ENCODE data around the gene SREBF1.

SREBF1 gene

DNA sequence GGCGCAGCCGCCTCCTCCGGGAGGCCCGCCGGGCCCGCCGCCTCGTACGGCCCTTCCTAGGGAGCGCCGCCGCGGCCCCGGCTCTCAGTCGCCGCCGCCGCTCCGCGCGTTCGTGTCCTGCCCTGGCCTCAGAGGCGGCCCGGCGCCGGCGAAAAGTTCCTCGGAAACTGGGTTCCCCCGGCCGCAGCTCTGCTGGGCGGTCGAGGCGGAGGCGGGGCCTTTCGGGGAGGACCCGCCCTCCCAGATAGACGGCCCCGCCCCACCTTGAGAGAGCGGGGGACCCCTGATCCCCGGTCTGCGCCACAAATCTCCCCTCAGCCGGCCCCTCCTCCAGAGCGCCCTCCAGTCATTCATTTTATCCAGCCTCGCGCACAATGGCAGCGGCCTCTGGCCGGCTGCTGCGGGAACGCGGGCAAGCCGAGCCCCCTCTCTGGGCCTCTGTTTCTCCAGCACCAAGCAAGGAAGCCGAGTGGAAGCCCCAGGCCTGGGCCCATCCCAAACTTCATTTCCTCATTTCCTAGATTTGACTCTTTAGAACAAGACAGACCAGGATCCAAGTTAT lies at the start of gene SREBF1:
Gene SREBF1, minus strand, starts transcription at position 169 of the 562 bp plus-strand sequence. CDS start 169 bp downstream, outside the sequence.
- DNase-seq (ENCODE audit: low read depth) = peak; percentile 53

DNA sequence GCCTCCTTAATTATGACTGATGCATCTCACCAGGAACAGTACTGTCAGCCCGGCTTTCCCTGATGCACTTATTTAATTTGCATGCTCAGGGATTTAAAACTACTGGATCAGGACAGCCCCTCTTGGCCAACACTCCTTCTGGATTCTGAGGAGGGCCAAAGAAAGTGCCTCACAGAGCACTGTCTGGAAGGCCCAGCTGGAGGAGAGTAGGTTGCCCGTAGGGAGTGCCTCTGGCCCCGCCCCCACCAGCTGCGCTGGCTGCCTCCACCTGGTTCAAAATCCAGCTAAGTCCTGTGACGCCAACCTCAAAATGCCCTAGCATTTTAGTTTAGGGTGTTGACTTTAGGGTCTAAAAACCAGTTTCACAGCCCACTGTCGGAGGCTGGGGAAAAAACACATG lies 49.4 kb upstream of the SREBF1 start:
- no peak for DNase-seq (ENCODE audit: low read depth)

DNA sequence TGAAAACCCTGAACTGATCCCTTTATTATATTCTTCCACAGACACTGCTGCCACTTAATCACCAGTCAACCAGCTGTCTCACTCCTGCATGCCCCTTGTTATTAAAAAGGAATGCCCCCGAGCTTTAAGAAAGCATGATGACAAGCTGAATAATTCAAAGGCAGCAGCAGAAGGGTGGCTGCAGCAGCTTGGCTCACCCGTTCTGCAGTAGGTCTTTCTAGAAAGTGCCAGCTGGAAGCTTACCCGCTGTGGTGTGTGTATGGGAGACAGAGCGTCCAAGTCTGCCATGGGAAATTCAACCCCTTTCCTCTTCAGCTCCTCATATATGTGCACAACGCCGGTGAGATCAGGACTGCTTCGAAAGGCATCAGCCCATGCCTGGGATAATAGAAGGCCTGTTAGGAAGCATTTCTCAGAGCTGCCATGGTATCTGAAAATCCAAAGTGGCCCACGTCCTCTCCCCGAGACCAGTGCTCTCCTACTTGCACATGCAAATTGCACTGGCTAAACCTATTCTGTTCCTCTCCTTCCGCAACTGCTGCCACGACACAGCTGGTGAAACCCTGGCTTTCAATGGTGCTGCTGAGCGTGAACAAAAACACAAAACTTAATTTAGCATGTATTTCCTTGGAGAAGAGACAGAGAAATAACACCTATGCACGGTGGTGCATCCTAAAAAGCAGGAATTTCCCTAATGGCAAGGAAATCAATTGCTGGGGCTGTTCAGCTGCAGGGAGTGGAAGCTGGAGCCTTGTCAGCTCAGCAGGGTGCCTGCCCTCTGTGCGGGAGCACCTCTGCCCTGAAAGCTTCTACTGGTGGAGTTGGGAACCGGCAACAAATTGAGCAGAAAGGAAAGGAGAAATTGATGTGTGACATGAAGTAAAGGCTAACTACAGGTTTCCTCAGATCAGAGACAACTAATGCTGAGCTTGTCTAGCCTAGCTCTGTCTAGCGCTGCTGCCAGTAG lies 47.9 kb upstream of the SREBF1 start:
- no peak for DNase-seq (ENCODE audit: low read depth)

DNA sequence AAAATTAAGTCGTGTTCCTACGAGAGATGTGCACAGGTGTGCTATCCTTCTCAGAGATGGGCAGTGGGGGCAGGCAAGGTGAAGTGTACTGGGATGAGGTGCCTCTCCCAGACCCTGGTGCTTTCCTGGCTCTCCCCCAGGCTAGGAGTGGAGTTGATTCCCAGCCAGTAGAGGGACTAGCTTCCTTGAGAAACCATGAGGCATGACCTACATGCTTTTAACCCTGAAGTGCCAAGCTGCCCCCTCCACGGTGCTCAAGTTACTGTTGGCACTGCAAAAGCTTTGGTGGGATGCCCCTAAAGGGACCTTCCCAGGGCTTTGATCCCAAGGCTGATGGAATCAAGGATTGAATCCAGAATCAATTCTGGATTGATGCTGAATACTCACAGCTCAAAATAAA lies 47.0 kb upstream of the SREBF1 start:
- DNase-seq (ENCODE audit: low read depth) = no peak

DNA sequence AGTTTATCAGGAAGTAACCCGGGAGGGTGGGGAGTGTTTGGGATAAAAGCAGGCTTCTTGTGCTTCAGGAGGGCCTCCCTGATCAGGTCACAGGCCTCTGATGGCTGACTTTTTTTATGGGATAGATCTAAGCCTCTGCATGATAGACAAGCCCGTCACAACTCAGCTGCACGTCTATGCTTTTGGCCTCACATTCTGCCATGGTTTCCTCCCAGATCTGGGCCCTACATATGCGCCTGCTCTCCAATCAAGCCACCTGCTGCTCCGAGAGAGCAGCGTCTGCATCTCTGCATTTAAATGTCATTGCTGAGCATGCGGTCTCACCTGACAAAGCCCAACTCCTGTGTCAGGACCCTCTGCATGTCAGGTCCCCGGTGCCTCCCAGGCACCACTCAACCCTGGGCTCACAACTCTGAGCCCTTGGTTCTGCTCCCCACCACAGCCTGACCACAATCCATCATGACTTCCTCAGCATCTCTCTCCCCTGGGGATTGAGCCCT lies 45.3 kb upstream of the SREBF1 start:
- DNase-seq (ENCODE audit: low read depth) = no peak

DNA sequence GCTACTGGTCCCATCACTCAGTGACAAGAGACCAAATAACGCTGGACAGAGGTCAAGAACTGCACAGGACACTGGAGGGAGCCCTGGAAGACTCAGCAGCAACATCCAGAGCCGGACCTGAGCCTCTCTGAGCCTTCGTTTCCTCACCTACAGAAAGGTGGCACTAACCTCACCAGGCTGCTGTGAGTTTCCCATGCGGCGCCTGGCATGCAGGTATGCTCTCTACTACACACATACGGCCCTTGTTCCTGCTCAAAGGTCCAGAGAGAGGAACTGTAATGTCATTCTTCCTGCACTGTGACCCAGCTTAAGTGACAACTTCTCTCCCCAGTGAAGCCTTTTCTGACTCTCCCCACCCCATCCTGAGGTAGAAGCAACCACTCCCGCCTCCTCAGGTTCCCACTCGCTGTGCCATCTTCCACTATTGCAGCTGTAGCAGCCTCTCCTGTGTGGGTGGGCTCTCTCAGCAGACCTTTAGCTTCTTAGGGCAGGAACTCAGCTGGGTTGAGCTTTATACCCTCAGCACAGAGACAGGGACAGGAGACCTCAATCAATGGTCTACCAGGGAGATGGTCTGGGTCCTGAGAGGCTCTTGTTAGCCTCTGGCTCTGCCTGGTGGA lies 43.9 kb upstream of the SREBF1 start:
- DNase-seq (ENCODE audit: low read depth) = no peak

DNA sequence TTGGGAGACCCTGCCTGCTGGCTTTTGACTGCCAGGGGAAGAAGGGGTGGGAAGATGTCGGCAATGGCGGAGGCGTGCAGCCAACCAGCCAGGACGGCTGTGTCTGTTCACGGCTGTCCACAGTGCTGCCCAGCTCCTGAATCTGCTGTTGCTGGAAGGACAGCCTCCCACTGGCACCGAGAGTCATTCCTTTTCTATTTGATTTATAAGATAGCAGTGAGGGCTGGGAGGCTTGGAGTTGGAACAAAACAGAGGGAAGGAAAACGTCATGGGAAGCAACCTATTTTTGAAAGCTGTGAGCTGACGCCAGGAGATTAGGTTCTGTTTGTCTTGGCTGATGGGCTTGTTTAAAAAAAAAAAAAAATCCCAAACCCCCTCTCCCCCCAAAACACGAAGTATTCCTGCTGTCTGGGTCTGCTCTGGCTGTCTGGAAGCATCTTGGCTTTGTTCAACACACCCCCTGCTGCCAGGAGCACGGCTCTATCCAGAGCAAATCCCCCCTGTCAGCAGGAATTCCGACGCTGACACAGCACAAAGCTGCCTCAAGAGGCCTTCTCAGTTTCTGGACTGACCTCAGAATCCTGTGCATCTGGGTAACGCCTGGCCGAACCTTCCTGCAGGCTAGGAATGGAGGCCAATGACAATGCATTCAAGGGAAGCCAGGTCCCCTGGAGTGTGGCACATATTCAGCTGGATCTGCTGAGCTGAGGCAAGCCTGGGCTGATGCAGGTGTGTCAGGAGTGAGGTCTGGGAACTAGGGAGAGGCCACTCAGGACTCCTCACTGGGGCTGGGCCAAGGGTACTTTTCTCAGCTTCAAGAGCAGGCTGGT lies 41.0 kb upstream of the SREBF1 start:
- DNase-seq (ENCODE audit: low read depth) = peak; percentile 85

DNA sequence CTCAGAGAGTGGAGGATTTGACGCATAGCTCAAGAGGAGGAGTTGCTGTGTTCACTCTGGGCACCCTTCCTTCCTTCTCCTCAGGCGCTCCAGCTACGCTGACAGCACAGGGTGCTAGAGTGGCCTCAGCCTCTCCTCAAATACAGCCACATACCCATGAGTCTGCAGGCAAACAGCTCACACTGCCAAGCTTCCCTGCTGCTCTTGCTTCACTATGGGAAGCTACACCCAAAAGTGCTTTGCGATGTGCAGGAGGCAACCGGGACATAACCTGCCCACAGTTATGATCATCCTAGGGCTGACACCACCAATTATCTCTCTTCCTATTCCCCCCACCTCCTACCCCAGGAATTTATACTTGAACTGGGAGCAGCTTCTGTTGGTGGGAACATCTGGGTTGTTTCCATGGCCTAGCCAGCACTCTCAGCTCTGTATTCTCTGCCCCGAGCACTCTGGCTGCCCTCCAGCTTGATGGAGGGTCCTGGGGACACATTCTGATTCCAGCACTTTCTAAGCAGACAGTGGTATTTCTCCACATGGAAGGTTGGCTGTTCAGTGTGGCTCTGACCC lies 40.3 kb upstream of the SREBF1 start:
- peak; percentile 40 for DNase-seq (ENCODE audit: low read depth)

DNA sequence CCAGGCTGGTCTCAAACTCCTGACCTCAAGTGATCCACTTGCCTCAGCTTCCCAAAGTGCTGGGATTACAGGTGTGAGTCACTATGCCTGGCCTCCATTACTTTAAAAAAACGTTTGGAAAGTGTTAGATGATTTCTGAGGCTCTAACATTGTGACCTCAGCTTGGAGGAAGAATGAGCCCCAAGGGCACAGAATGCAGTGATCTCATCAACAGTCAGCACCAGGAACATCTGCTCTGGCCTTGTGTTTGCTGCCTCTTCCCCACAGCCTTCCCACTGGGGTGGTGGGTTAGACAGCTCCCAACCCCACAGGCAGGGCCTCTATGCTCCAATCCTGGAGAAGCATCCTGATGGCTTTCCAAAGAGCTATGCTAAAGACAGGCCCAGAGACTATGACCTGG lies 37.7 kb upstream of the SREBF1 start:
- DNase-seq (ENCODE audit: low read depth) = peak; percentile 67

DNA sequence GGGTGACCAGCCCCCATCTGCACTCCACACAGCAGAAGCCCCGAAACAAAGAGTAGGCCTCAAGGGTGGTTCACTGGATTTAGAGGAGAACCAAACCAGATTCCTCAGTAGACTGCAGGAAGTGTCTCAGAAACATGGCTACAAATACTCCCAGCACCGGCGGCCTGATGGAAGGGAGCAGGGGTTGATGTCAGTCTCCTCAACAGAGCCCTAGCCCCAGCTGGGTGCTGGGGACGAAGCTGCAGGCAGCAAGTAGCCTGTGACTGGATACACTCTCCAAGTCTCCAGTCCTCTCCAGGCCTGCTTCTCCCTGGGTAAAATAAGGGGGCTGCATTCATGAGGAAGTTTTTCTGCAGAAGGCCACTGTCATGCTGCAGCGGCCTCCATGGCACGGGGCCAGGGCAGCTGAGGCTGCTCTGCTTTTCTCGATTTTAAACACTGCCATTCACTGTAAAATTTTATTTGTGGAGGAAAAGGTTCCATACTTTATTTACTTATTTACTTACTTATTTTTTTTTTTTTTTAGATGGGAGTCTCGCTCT lies 36.7 kb upstream of the SREBF1 start:
- no peak for DNase-seq (ENCODE audit: low read depth)

DNA sequence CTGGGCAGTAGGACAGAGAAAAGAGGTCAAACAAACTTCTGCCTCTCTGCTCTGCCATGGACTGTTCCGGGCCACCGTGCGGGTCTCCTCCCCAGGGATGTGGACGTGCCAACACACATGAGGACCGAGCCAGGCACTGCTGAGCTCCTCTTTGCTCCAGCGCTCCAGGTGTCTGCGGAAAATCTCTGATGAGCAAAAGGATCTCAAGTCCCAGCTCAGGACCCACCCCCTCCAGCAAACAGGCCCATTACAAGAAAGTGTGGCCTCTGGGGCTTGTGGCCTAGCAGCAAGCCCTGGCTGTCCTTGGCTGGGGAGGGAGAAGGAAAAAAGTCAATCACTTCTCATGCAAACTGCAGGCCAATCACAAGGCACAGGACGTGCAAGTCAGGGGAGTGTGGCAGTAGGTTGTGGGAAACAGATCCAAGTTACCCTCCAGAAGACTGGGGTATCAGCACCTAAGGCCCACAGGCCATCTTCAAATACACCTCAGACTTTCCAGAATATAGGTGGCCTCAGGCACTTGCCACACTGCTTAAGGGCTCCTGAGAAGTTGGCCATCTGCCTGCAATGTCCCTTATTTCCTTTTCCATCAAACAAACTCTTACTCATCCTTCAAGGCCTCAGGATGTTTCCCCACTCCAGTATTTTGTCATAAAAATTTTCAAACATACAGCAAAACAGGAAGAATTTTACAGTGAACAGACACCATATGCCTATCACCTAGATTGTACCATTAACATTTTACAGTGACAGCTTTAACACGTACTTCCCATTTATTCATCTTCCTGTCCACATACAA lies 36.0 kb upstream of the SREBF1 start:
- DNase-seq (ENCODE audit: low read depth) = peak; percentile 10

DNA sequence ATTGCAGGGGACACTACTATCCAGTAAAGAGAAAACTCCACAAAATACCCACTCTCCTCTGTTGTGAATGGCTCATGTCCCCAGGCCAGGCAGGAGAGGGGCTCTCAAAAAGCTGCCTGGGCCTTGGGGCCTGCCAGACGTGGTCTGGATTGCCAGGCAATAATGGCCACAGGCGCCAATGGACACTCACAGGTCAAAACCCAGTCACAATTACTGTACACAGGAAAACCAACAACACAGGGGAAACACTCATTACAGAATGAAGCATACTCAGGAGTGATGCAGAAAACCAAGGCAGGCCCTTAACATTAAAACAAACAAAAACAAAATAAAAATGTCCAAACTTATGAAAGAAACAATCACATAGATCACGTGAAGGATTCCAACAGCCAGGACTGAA lies 35.1 kb upstream of the SREBF1 start:
- no peak for DNase-seq (ENCODE audit: low read depth)

DNA sequence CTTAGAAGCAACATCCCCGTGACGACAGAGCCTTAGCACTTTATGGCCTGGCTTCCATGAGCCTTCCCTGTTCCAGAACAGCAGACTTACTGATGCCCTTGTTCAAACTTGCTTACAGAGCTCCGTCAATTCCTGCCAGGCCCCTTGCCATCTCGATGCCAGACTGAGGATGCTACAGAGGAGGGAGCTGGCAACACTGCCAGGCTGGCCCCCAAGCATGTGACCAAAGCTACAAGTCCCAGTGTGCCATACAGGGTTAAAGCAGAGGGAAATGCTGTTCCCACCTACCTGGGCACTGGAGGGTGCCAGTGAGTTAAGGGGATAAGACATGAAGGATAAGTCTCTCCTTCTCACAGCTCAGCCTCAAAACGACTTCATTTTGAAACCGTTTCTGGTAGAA lies 33.5 kb upstream of the SREBF1 start:
- DNase-seq (ENCODE audit: low read depth) = no peak

DNA sequence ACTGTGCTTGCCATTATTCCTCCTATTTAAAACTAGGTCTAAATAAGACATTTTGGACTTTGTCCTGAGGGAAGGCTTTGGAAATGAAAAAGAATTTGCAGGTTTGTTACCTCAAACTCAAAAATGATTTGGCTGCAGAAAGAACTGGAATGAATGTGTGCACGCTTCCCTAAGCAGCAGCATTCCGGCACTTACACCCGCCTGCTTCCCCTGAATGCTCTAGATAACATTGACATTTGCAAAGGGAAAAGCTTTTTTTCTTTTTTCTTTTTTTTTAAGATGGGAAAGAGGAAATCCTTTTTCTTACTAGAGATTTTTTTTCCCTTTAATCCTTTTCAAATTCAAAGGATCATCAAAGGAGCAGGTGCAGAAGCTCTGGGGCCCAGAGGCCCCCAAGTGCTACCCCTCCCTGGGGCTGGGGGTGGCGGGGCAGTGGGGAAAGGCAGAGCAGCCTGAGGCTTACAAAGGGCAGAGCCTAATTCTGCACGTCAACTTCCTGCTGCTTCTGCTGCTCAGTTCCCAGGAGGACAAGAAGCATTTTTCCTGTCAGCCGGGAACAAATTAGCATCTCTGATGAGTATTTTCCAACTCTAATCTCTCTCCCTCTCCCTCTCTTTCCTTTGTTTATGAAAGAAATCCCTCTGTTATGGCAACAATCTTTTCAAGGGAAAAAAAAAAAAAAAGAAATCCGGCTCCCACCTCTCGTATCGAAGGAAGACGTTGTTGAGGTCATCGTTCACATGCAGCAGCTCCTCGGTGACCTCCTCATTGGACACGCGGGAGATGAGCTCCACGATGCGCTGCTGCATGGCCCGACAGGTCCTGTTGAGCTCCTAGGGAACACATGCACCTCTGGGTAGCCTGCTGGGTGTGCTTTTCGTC lies 32.1 kb upstream of the SREBF1 start:
- DNase-seq (ENCODE audit: low read depth) = peak; percentile 46

DNA sequence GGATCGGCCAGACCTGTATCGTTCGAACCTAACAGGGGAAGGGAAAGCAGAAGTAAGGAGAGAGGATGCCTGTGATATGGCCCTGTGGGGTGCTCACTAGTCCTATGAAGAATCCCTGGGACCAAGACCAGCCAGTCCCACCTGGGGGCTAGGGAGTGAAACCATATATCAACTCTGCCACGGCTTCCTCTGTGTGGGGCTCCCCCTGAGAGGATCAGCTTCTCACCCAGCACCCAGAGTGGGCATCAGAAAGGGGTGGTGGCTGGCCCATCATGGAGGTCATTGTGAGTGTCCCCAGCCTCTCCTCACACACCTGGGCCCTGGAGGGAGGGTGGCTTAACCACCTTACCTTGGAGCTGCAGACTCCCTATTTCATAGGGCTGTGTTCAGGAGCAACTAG lies 30.1 kb upstream of the SREBF1 start:
- DNase-seq (ENCODE audit: low read depth) = no peak

DNA sequence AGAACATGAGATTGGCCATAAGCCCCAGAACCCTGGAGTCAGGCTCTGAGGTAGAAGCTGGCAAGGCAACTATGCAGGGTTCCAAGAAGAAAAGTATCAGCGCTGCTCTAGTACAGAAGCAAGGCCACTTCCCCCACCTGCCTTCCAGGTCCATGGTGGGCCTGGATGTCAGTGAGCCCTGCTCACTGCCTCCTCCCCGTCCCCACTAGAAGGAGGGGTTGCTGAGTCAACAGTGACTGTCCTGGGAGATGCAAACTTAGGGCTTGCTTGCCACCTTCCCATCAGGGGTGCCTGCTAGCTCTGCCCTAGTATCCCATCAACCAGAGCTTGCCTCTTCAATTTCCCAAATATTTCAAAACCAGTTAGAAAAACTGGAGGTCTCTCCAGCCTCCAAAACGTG lies 29.6 kb upstream of the SREBF1 start:
- no peak for DNase-seq (ENCODE audit: low read depth)

DNA sequence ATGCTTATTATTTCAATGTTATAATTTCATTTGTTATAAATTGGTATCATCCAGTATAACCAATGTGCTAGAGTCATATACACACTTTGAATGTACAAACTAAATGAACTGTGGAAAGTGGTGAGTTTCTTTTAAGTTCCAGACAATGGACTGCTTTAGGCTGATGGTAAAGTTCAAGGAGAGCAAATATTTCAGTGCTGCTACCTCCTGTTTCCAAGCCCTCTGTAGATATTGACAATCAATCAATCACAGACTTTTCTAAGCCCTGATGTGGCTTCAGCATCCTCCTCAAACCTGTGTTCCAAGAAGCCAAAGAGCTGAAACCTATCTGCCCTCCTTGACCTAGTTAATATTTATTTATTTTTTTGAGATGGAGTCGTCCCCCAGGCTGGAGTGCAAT lies 28.2 kb upstream of the SREBF1 start:
- DNase-seq (ENCODE audit: low read depth) = no peak

DNA sequence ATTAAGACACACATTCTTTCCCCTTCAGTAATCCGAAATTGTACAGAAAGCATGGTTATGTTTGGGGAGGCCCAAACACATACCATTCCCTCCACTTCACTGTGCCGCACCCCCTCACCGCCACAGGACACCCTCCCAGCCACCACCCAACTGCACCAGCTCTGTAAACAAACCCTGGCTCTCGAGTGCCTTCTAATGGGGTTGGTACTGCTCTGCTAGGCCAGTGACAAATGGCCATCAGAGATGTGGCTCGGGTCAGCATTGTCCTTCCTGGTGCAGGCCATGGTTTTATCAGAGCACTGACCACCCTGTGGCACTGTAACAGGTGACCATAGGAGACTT lies 24.0 kb upstream of the SREBF1 start:
- DNase-seq (ENCODE audit: low read depth) = no peak

DNA sequence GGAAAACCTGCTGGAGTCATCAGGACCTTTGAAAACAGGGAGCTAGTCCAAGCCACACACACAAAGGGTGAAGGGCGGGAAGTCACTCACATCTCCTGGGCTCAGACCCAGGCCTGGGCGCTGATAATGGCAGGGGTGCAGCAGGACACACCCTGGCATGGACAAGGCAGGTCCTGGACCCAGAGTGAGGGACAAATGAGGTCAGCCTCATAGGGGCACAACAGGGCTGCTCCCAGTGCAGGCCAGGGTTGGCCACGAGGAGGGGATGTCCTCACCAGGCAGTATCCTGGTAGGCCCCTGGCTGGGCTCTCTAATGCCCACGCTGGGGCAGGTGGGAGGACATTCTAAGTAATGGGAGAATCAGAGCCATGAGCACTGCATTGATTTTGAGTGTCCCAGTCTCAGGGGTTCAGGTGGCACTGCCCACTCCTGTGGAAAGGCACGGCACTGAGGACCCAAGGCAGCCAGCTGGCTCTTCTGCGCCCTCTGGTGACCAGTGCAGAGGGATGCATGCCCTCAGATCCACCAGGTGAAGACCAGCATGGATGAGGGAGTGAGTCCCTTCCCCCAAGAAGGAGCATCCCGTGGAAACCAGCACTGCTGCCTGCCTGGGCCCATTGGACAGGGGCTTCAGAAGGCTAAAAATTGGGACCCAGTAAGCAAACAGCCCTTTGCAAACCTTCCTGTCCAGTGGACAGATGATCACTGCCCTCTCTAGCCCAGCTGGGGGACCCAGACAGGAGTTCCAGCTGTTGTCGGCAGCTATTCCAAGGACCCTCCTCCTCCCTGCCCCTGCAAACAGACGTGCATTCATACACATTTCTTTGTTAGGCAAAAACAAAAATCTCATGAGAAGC lies 23.4 kb upstream of the SREBF1 start:
- peak; percentile 38 for DNase-seq (ENCODE audit: low read depth)
